Transverse colon (tissue), 3 donors: ENCODE data around the gene TECPR2.

ENCODE experiments used
- EP300 ChIP-seq: sonication (generic); formaldehyde crosslinking; IDR thresholded peaks from one replicate; pipeline ENCODE4 v1.6.1; 2017; ENCODE audit warnings: antibody characterized with exemption, low read depth
- POLR2A ChIP-seq: fragments of 450-650 bp; IDR thresholded peaks from one replicate; pipeline ENCODE4 v1.6.1; 2016; ENCODE audit warnings: antibody characterized with exemption, mild to moderate bottlenecking, moderate library complexity
- TF ChIP-seq, protein P1 (sequence below), 5 experiments: fragments of 200-600 bp in 3 of 5; fragments of 450-650 bp in 2 of 5; sonication (generic) in 3 of 5; IDR thresholded peaks; 1 replicate in 2 of 5; 2 replicates in 3 of 5; pipeline ENCODE4 v1.5.1; 2016 to 2017; ENCODE audit warnings: antibody characterized with exemption in 5 of 5, inconsistent platforms in 3 of 5, mild to moderate bottlenecking in 2 of 5, moderate library complexity in 1 of 5

DNA sequence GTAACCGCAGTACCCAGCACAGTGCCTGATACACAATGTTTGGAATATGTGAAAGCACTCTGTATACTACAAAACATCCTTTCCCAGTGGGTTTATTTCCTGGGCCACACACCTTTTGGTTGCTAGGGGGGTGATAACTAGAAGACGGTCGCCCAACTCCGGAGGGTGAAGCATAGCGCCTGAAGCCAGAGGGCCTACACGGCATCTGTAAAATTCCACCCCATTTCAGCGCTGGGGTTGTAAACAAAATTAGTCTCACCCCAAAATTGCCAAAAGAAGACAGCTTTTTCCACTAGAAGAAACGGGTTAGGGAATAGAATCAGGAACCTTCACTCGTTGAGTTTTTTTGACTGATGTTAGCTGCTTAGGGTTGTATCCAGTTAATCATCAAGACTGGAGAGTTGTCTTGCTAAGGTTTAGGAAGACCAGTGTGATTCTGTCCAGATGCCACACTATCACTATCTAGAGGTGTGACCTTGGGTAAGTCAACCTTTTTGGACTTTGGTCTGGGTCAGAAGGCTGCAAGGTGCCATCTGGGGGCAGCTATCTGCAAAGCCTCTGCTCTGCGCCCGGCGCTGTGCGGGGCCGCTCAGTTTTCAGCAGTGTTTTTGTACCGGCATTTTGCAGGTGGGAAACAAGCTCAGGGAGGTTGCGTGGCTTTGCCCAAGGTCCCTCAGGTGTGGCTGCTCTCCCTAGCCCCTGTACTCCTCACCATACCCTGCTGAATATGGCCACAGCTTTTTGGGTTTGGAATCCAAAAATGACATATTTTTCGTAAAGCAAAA is 41.9 kb upstream of the TECPR2 start:
- TF ChIP-seq EP300: no peak
- TF ChIP-seq, protein P1, sequence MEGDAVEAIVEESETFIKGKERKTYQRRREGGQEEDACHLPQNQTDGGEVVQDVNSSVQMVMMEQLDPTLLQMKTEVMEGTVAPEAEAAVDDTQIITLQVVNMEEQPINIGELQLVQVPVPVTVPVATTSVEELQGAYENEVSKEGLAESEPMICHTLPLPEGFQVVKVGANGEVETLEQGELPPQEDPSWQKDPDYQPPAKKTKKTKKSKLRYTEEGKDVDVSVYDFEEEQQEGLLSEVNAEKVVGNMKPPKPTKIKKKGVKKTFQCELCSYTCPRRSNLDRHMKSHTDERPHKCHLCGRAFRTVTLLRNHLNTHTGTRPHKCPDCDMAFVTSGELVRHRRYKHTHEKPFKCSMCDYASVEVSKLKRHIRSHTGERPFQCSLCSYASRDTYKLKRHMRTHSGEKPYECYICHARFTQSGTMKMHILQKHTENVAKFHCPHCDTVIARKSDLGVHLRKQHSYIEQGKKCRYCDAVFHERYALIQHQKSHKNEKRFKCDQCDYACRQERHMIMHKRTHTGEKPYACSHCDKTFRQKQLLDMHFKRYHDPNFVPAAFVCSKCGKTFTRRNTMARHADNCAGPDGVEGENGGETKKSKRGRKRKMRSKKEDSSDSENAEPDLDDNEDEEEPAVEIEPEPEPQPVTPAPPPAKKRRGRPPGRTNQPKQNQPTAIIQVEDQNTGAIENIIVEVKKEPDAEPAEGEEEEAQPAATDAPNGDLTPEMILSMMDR (IDR thresholded peaks at IDR 0.05): no peak
- no peak for TF ChIP-seq POLR2A
